Measurements from ENCODE around the gene SAFB.

DNA sequence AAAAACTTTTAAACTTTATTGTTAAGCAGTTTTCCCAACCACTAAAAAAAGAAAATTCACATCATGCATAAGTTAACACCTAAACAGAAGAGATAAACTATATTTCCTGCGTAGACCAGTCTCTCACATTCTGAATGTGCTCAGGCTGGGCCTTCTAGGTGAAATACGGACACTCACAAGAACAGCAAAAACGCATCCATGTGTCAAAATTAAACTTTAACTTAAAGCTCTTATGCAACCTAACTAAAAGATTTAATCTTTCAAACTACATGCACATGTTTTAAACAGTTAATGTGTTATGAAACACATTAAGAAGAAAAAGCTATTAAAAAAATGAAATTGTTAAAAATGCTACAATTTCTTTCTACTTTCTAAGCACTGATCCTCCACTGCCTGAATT is 2.9 kb upstream of the SAFB start:
- TF ChIP-seq, protein P1, sequence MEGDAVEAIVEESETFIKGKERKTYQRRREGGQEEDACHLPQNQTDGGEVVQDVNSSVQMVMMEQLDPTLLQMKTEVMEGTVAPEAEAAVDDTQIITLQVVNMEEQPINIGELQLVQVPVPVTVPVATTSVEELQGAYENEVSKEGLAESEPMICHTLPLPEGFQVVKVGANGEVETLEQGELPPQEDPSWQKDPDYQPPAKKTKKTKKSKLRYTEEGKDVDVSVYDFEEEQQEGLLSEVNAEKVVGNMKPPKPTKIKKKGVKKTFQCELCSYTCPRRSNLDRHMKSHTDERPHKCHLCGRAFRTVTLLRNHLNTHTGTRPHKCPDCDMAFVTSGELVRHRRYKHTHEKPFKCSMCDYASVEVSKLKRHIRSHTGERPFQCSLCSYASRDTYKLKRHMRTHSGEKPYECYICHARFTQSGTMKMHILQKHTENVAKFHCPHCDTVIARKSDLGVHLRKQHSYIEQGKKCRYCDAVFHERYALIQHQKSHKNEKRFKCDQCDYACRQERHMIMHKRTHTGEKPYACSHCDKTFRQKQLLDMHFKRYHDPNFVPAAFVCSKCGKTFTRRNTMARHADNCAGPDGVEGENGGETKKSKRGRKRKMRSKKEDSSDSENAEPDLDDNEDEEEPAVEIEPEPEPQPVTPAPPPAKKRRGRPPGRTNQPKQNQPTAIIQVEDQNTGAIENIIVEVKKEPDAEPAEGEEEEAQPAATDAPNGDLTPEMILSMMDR (IDR thresholded peaks at IDR 0.05), result no peak
- TF ChIP-seq POLR2A (IDR thresholded peaks at IDR 0.05) (no peak), EP300 (IDR thresholded peaks at IDR 0.05) (no peak)

Measured in ovary (tissue), 3 donors.